ENCODE data around the gene ALG9. TPM values are rescaled to one million over a fixed set of nuclear protein-coding genes. Genes with fewer than 3 reads are reported as not detected.

Gene ALG9
- total and polyA plus RNA-seq, 2 of the 4 experiments (the other 2 are of a cell fraction), result 20.7 to 35.7 TPM

DNA sequence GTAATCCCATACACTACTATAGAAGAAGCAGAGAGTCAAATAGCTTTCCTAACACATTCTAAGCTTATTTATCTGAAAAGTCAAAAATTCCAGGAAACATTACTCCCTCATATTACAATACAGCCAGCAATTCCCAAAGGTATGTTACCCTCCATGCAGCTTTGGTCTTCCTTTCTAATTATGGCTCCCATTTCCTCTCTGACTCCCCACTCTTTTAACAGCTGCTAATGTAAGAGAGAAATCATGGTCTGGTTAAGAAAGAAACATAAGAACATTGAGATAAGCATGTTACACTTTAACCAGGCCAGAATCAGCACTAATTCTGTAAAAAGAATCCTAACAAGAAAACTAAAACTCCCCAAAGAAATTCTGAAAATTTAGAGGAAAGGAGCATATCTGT is 112.0 kb downstream of the ALG9 start:
- dilution Hi-C loops (cut with HindIII; ENCODE audit: low sequenced_read_pairs, unreplicated experiment), result no loop called here
- Histone ChIP-seq H3K14ac (replicated peaks; ENCODE audit: low read depth, low read length) (no peak overlapping the region), H3K18ac (ENCODE audit: low read depth, low read length) (no peak overlapping the region), H3K9ac (ENCODE audit: low read depth, low read length) (no peak overlapping the region), H3K79me1 (ENCODE audit: low read depth in 1 of 2, low read length in 2 of 2) (peaks cover 29 to 50% of the 10 kb centered on the region in 2 experiments), H3K27me3 (ENCODE audit: control insufficient read depth, insufficient read depth, low read length) (no peaks in the 10 kb centered on the region), H2BK15ac (ENCODE audit: low read depth, low read length) (no peak overlapping the region), H3K9me1 (ENCODE audit: insufficient read depth, low read length) (peaks cover 3% of the 10 kb centered on the region; the same call in 1 of the 2 replicates), H3K23ac (ENCODE audit: low read depth, low read length) (no peak overlapping the region), H4K91ac (ENCODE audit: insufficient read depth, low read depth, low read length) (no peak overlapping the region), H3K9me3 (ENCODE audit: control insufficient read depth, insufficient read depth, low read length) (no peaks in the 10 kb centered on the region), H2AK9ac (replicated peaks; ENCODE audit: low read depth, low read length, poor library complexity) (no peak overlapping the region), H4K5ac (ENCODE audit: low read depth, low read length) (no peak overlapping the region), H3K4me1 (ENCODE audit: control insufficient read depth, insufficient read depth, low read length) (peaks cover 3% of the 10 kb centered on the region; the same call in 1 of the 2 replicates), H2BK5ac (ENCODE audit: low read depth, low read length, poor library complexity, severe bottlenecking) (no peak overlapping the region), H3K56ac (ENCODE audit: extremely low read depth, insufficient read depth, low read length) (no peak overlapping the region), H2AK5ac (ENCODE audit: low read depth, low read length) (no peak overlapping the region), H3K36me3 (ENCODE audit: control insufficient read depth, insufficient read depth, low read length) (peaks cover 62% of the 10 kb centered on the region), H4K20me1 (ENCODE audit: insufficient read depth, low read length) (no peaks in the 10 kb centered on the region), H3K27ac (ENCODE audit: insufficient read depth, low read length) (no peak overlapping the region), H4K8ac (ENCODE audit: low read depth in 2 of 2, low read length in 2 of 2) (no peak overlapping the region), H2BK20ac (ENCODE audit: low read depth, low read length) (no peak overlapping the region), H3K4me3 (ENCODE audit: insufficient read depth, low read depth, low read length) (no peak overlapping the region), H2AFZ (replicated peaks; ENCODE audit: low read length, poor library complexity) (no peak overlapping the region), H3K4me2 (ENCODE audit: low read depth, low read length) (no peak overlapping the region), H2BK120ac (ENCODE audit: low read depth, low read length) (no peak overlapping the region), H3K4ac (ENCODE audit: low read depth, low read length) (no peak overlapping the region)
- intact Hi-C loops (cut with micrococcal nuclease), result no loop called here
- DNase-seq, result no peak
- ChIA-PET CTCF (interaction anchor here (1.0 to 1.1 kb wide), 2 partner anchors 11 to 155 kb away, joined by 3 read pairs; no protein-coding TSS in a partner anchor), POLR2A (ENCODE audit: unreplicated experiment) (no interaction called here)
- TF ChIP-seq SMC3 (IDR thresholded peaks at IDR 0.05; ENCODE audit: low read depth, low read length), result no peak
- TF ChIP-seq, protein P1, sequence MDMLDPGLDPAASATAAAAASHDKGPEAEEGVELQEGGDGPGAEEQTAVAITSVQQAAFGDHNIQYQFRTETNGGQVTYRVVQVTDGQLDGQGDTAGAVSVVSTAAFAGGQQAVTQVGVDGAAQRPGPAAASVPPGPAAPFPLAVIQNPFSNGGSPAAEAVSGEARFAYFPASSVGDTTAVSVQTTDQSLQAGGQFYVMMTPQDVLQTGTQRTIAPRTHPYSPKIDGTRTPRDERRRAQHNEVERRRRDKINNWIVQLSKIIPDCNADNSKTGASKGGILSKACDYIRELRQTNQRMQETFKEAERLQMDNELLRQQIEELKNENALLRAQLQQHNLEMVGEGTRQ (IDR thresholded peaks at IDR 0.05; ENCODE audit: low read depth, low read length), result no peak
- no peak for TF ChIP-seq RCOR1 (IDR thresholded peaks at IDR 0.05; ENCODE audit: insufficient replicate concordance, low read length)
- TF ChIP-seq RFX5 (IDR thresholded peaks at IDR 0.05; ENCODE audit: low read depth, low read length), result no peak
- no peak for TF ChIP-seq RAD21 (IDR thresholded peaks at IDR 0.05; ENCODE audit: low read length)
- TF ChIP-seq, protein P2, sequence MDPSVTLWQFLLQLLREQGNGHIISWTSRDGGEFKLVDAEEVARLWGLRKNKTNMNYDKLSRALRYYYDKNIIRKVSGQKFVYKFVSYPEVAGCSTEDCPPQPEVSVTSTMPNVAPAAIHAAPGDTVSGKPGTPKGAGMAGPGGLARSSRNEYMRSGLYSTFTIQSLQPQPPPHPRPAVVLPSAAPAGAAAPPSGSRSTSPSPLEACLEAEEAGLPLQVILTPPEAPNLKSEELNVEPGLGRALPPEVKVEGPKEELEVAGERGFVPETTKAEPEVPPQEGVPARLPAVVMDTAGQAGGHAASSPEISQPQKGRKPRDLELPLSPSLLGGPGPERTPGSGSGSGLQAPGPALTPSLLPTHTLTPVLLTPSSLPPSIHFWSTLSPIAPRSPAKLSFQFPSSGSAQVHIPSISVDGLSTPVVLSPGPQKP (IDR thresholded peaks at IDR 0.05; ENCODE audit: borderline replicate concordance, low read depth, low read length), result no peak
- no peak for TF ChIP-seq NFE2L2 (IDR thresholded peaks at IDR 0.05; ENCODE audit: low read depth, low read length)
- TF ChIP-seq CHD1 (IDR thresholded peaks at IDR 0.05; ENCODE audit: low read depth, low read length), result no peak
- TF ChIP-seq FOS (IDR thresholded peaks at IDR 0.05; ENCODE audit: low read depth, low read length), result no peak
- TF ChIP-seq POLR2A (IDR thresholded peaks at IDR 0.05; ENCODE audit: low read depth, low read length), result no peak
- no peak for TF ChIP-seq MAFK (IDR thresholded peaks at IDR 0.05; ENCODE audit: low read depth, low read length)
- no TSS peak for BruUV-seq (replicated peaks)
- ATAC-seq (ENCODE audit: low read depth), result no peak
- in situ Hi-C loops (cut with MboI; ENCODE audit: low sequenced_read_pairs), result no loop called here
